Kidney capillary endothelial cell (primary cell): ENCODE results near the gene KRT17.
"Not testable (repeated sequence)": the region's sequence is repeated elsewhere in the genome, so short reads cannot be mapped to it uniquely, and the experiment has no call there.

Source experiments
- DNase-seq: peaks from one replicate; pipeline ENCODE4 v3.0.0-alpha.2; 2018; ENCODE audit warnings: low spot score

KRT17 gene

DNA sequence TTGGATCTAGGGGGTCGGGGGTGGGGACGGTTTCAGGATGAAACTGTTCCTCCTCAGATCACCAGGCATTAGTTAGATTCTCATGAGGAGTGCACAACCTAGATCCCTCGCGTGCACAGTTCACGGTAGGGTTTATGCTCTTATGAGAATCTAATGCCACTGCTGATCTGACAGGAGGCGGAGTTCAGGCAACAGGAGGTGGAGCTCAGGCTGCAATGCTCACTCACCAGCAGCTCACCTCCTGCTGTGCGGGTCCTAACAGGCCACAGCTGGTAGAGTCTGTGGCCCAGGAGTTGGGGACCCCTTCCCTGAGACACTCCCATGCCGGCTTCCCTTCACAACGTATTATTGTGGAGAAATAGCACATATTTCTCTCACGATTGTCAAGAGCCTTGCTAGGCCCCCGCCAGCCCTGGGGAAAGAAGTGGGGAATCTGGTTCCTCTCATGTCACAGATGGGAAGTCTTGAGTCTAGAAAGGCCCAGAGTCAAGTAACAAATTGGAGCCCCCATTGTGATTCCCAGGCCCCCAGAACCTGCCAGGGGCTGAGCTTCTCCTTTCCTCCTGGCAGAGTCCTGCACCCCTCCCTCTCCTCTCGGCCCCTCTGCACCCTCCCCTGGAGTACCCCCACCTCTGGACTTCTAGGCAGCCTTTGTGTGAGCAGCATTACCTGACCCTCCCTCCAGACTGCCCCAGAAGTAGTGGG lies 31.6 kb downstream of the KRT17 start:
- no peak for DNase-seq

DNA sequence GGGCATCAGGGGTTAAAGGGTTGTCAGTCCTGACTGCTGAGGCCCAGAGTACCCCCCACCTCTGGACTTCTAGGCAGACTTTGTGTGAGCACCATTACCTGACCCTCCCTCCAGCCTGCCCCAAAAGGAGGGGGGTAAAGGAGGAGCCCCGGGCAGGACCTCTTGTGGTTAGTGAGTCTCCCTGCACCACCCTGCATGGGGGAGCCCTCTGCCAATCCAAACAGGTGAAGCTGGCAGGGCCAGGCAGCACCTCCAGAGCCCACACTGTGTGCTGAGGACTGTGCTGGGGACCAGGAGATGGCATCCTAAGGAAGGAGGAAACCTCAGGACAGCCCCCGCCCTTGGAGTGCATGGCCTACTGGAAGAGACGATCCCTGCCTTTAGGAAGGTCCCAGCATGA lies 35.1 kb downstream of the KRT17 start:
- no peak for DNase-seq

DNA sequence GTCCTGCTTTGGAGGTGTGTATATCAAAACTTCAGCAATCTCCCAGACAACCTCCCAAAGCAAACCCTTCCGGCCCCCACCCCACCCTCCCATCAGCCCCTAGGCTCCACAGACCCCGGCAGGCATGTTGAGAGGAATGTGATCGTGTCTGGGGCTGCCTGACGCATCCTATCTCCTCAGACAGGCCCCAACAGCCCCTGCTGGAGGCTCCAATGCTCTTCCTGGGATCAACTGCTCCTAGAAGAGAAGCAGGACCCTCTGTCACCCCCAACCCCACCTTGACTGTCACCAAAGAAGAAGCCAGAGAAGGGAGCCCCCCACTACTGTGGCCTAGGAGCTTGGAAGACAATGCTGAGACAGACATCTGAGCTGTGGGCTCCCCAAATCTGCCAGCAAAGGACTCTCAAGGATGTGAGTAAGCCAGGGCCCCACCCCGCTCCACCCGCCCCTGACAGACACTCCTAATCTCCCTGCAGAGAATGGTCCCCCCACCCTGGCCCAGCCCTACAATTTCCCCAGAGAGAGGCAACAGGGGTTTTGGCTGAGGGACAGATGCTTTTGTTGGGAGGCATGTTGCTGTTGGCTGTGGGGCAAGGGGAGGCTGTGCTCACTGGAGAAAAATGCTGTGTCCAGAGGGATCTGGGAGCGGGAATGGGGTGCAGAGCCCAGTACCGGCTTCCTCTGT lies 36.1 kb downstream of the KRT17 start:
- DNase-seq: no peak

DNA sequence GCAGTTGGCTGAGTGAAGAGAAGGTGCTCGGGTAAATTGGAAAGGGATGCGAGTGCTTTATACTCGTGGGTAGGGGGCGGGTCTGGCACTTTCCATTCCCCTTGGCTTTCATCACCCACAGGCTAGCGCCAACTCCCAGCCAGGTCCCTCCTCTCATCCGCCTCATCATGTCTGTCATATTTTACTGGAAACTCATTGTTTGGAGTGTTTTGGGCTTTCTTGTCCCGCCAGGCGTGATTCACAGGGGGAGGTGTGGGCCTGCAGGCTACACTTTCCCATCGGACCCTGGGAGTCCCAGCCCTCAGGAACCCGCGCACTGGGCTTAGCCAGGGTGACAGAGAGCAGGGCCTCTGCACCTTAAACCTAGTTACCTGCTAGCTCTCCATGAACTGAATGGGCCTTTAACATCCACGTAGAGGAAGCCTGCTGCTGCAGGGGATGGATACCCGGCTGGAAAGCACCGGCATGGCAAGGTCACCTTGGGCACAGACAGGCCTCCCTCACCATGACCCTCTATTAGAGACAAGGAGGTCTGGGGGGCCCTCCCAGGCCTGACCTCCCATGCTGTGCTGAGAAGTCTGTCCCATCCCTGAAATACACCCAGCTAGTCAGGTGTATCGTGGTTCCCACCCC lies 37.4 kb downstream of the KRT17 start, which contains the start of gene KRT14:
Gene KRT14, minus strand, starts transcription at position 33 of the 633 bp plus-strand sequence. CDS start 61 bp downstream, outside the sequence.
- DNase-seq: no peak

DNA sequence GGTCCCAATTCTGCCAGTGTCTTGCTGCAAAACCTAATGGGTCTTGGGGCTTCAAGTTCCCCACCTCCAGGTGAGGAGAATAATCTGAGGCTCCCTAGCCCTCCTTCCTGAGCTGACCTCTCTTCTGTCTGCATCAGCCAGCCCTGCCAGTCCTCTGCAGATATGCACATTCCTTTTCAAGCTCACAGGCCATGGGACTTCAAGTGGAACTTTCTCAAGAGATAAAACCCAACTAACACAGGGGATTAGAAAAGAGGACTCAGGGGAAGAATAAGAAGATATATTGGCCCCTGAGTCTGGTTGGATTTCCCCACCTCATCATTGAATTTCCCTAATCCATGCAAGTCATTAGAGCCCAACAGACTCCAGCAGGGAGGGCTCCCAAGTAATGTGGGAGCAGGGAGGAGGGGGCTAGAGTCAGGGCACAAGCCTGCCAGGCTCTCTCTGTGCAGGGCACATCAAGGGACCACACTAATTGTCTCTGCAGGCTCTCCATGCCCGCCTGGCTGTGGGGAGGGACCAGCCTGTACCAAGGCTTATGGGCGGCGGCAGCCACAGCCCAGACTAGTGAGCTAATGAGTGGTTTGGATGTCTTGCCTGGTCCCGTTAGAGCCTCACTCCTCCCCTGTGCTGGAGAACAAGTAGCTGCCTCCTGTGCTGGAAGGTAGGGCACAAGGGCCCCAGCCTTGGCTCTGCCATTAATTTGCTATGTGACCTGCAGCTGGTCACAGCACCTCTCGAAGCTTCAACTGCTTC lies 38.9 kb downstream of the KRT17 start:
- no peak for DNase-seq

DNA sequence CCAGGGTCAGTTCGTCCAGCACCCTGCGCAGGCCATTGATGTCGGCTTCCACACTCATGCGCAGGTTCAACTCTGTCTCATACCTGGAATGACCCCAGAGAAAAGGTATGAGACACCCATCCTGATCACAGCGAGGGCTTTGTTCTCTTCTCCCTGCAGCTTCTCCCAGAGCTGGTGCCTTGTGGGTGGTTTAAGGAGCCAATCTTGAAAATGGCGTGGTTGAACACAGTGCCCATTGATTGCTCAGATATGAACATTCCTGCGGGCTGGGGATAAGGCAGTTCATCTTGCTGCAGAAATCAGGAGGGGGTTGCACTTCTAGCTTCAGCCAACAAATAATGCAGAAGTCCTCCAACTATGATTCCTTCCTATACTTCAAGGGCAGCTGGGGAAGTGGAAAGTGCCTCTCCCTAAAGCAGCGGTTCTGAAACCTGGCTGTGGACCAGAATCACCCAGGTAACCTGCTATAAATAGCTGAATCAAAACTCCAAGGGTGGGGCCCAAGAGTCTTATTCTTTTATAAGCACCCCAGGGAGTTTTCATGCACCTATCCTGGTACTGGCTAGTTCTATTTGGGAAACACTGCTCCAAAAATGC lies 39.9 kb downstream of the KRT17 start:
- not testable (repeated sequence) for DNase-seq

DNA sequence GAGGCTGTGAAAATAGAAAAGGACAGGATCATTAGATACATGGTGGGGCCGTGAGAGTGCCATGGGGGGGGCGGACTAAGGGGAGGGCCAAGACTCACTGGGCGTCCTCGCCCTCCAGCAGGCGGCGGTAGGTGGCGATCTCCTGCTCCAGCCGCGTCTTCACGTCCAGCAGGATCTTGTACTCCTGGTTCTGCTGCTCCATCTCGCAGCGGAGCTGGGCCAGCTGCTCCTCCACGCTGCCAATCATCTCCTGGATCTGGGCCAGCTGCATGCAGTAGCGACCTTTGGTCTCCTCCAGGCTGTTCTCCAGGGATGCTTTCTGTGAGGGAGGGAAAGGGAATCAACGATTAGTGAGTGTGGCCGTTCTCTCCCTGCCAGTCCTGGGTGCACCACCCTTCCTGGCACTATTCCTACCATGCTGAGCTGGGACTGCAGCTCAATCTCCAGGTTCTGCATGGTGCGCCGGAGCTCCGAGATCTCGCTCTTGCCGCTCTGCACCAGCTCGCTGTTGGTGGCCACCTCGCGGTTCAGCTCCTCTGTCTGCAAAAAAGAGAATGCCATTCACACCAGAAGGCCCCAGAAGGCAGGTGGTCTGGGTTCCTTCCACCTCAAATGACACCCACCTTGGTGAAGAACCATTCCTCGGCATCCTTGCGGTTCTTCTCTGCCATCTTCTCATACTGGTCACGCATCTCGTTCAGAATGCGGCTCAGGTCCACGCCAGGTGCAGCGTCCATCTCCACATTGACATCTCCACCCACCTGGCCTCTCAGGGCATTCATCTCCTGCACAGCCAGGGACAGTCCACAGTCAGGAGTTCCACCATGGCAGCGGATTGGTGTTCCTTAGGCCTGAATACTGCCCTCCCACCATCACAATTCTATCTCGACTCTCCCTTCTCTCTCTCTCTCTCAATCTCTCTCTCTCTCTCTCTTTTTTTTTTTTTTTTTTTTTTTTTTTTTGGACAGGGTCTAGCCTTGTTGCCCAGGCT lies 40.9 kb downstream of the KRT17 start:
- no peak for DNase-seq

DNA sequence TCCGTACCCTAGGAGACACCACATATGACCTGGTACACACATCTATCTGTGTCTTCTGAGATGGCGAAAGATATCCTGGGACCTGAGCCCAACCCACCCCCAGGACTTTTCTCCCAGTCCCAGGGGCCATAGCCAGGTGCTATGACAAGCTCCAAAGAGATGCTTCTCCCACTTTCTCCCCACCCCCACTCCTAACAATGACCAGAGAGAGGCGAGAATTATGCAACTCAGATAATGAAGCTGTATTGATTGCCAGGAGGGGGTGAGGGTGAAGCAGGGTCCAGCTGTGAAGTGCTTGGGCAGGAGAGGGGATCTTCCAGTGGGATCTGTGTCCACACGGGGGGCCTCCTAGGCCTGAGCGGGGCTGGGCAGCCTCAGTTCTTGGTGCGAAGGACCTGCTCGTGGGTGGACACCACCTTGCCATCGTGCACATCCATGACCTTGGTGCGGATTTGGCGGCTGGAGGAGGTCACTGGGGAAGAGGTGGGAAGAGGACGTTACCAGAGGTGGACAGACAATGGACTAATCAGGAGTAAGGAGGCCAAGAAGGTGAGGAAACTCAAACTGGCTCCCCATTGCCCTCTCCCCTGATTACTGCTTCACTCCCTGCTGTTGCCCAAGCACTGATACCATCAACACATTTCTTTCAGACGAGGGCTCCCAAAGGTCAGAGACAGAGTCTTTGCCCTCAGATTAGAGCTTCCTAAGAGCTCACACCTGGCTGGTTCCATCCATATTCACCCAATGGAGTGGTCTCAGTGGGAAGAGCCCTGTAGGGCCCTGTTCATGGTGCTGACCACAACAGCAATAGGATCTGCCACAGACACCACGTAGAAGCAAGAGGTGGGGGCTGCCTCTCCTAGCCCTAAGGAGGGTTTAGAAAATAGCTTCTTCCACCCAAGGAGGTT lies 42.1 kb downstream of the KRT17 start:
- DNase-seq: not testable (repeated sequence)

DNA sequence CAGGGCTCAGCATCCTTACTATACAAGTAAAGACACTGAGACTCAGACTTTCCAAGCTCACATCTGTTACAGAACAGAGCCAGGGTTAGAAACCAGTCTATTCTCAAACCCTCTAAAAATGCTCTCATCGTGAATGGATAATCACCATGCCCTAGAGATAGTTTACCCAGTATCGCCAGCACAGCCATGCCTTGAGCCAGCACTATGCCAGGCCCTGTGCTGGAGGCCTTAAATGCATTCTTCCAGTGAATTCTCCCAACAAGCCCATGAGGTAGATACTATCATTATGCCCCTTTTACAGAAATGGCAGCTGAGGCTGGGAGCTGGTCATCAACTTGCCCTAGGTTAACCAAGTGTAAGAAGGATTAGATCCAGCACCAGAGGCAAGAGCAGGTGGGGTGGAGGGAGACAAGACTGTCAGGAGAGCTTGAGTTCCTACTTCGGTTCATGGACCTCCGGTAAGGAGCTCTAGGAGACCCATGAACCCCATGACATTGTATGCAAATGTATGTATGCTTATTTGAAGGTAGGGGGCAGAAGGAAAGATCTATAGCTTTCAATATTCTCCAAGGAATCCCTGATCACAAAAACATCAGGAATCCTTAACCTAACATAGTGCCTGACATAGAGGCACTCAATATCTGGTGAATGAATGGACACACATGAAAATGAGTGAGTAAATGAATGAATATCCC lies 42.9 kb downstream of the KRT17 start:
- no peak for DNase-seq

DNA sequence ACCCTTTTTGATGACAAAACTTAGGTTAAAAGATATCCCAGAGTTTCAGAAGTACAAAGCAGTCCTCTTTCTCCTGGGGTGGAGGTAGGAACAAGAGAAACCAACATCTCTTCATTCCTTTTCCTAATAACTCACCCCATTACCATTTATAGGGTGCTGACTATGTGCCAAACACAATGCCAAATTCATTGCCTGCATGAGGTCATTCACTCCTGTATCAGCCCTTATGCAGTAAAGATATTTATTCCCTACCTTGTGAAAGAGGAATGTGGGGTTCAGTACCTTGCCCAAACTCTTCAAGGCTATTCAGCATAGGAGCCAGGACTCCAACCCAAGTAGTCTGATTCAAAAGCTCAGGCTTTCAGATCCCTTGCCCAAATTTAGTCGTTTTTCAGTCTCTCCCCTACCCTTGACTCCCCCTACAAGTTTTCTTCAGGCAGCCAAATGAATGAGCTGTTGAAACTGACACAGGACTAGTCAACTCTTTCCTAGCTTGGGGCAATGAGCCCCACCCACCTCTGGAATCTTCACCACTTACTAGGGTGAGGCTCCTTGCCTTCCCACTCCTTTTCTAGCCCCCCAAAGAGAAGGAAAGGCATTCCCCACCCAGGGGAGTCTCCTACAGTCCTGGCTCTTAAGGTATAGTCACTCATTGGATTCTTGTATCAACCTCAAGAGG lies 43.5 kb downstream of the KRT17 start:
- DNase-seq: no peak

DNA sequence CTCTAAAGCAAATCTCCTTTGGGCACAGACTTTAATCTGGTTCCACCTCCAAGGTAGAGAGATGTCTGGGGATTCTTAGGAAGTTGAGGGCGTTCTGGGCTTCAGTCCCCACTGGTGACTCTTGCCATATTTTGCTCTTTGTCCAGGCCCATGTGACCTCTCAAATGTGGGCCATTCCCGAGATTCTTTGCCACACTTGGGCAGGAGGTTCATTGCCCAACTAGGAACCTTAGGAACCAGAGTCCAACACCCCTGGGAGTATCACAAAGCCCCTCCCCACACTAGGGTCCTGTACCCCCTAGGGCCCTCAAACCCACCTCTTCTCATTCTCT lies 44.2 kb downstream of the KRT17 start:
- no peak for DNase-seq

DNA sequence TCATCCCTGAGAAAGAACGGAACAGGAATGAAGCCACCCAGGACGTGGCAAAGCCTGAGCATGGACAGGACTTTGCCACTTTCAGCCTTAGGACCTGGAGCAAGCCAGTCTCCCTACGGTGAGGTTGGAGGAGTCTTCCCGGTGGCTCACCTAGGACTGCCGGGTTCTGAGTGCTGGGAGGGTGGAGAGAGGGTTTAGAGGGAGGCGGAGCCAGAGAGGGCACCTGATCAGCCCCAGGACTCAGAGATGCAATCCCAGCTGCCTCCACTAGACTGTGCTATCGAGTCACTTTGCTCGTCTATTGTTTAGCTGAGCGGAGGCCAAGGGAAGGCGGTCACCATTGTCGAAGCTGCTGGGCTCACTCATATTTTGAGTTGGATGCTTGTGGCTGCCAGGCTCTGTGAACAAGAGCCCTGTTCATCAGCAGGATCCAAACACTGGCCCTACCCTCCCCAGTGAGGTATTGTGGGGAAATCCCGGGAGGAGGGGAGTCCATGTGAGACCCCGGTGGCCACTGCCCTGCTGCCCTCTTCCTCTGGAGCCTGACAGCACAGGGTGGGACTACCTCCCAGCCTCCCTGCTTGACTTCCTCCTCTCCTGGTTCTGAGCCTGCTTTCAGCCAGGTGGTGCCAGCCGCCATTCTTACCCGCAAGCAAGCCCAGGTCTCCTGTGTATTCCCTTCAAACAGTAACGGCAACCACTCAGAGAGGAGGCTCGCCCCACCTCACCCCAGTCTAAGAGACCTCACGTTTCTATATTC lies 44.7 kb downstream of the KRT17 start:
- peak; percentile 75 for DNase-seq

DNA sequence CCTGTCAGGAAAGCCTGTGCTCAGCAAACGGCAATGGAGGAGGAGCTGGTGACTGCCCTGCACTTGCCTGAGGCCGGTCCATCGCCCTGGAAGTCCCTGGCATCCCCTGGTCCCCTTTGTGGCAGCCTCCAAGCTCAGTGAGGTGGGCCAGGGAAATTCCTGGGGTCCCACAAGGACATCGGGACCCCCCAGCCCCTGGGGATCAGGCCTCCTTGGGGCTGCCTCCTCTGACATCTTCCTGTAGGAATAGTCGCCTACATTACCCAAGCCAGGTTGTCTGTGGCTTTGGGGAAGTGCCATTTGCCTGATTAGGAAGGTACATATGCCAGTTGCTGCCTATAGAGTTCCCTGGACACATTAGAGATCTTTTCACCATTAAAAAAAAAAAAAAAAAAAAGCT lies 45.4 kb downstream of the KRT17 start:
- no peak for DNase-seq

DNA sequence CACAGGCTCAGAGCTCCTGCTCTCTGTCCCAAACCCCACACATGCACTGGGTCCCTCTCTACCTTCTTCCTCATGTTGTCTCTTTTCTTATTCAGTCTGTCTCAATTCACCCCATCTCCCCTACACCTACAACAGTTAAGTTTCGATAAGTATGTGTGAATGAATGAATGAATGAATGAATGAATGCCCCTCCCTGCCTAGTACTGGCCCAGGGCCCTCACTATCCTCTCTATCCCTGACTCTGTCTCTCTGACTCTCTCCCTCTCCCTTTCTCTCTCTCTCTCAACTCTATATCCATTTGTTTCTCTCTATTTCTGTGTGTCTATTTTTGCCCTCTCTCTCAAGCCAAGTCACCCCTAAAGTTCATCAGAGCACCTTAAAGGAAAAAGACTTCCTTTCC lies 45.8 kb downstream of the KRT17 start:
- DNase-seq: no peak

DNA sequence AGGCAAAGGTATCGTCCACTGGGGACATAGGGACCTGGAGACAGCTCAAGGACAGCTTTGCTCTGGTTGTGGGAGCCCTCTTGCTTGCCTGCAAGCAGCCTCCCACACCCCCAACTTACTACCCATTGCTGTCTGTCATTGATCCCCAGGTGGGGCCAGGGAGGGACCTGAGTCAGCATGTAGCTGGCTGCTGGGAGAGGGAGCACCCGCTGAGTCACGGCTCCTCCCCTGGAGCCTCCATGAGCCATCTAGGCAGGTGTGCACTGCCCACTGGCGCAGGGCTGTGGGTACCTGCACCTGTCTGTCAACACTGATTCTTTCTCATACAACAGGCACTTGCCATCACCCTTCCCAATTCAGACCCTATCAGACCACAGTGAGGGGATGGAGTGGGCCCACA lies 47.6 kb downstream of the KRT17 start:
- not testable (repeated sequence) for DNase-seq

DNA sequence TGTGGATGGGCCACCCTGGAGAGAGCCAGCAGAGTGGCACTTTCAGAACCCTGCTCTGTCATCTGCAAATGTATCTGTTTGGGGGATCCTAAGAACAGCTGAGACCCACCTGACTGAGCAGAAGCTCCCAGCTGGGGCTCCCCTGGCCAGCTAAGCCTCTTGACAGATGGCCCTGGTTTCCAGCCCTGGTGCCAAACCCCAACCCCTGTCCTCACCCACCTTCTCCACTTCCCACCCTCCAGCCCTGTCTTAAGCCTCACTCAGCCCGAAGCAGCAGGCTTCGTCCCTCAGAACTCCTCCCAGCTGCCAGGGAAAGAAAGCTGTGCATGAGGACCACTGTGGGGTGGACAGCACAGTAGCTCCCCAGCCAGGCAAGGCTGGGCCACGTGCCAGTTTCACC lies 49.0 kb downstream of the KRT17 start:
- DNase-seq: no peak

DNA sequence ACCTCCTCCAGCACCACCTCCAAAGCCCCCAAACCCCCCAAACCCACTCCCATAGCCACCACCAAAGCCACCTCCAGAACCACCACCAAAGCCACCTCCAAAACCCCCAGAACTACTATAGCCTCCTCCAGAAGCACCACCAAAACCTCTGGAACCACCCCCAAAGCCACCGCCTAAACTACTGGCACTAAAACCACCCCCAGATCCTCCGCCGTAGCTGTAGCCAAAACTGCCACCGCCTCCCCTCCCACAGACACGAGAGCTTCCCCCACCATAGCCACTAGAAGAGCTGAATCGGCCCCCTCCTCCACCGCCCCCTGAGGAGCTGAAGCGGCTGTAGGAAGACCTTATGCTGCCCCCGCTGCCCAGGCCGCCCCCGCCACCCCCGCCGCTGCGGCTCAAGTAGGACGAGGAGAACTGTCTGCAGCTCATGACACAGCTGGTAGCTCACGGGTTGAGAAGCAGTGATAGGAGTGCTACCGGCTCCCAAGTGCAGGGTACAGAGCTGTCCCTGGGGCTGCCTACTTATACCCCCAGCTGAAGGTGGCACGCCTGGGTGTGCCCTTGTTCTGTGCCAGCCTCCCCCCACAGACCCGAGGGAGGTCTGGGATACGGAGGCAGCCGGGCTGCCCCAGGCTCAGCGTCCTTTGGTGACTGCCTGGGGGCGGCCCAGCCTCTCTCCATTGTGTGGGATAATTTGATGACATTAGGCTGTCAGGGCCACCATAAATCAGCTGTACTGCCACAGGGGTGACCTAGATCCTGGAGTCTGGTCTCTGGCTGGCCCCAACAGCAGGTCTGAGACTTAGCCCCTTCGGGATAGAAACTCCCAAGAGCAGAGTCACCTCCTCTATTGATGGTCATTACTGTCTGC lies 52.6 kb downstream of the KRT17 start, which contains the start of gene KRT9:
Gene KRT9, minus strand, starts transcription at position 499 of the 874 bp plus-strand sequence. Its CDS starts 67 bp downstream, at position 432.
- no peak for DNase-seq
